Stimulated activated CD4-positive, alpha-beta T cell treated with anti-CD3 and anti-CD28 coated beads, Interleukin-4, amount 100 ng/mL, for 4 hours (primary cell): Measurements from ENCODE around the gene EHD3.

ENCODE experiments used
- DNase-seq, 2 experiments: peaks; one replicate each; pipeline ENCODE4 v3.0.0-alpha.2; 2020

The EHD3 gene

GRCh38 chr2:31296641-31297287 is 62.8 kb downstream of the EHD3 start:
- DNase-seq, result no peak

- DNase-seq, result no peak
These were observed 63.8 kb downstream of the EHD3 start for GRCh38 chr2:31297751-31298150.

GRCh38 chr2:31299547-31299946 is 65.6 kb downstream of the EHD3 start:
- no peak for DNase-seq

GRCh38 chr2:31300309-31300708 is 66.4 kb downstream of the EHD3 start:
- no peak for DNase-seq

GRCh38 chr2:31302940-31303563 is 69.1 kb downstream of the EHD3 start:
- DNase-seq, result no peak

GRCh38 chr2:31304816-31305215 is 70.9 kb downstream of the EHD3 start:
- no peak for DNase-seq

- DNase-seq, result no peak
These were observed 78.9 kb downstream of the EHD3 start for GRCh38 chr2:31312898-31313297.

GRCh38 chr2:31314761-31315160 is 80.8 kb downstream of the EHD3 start:
- DNase-seq, result no peak

- DNase-seq, result no peak
These were observed 83.4 kb downstream of the EHD3 start for GRCh38 chr2:31317396-31317795.

- DNase-seq, result peak; percentile 8 to 33
These were observed 84.7 kb downstream of the EHD3 start for GRCh38 chr2:31318361-31319336.
